Brain microvascular endothelial cell (primary cell): ENCODE measurements around the gene DGCR8.

Source experiments
- DNase-seq: peaks from one replicate; pipeline ENCODE4 v3.0.0-alpha.2; 2020
- H3K27ac ChIP-seq: fragments of 250-450 bp; sonication (Bioruptor Pico); 2 replicates; pipeline ENCODE4 v1.5.1; 2020; ENCODE audit warnings: mild to moderate bottlenecking, moderate library complexity
- H3K27me3 ChIP-seq: fragments of 250-450 bp; sonication (Bioruptor Pico); replicated peaks from 2 replicates; pipeline ENCODE4 v1.5.1; 2020; ENCODE audit warnings: mild to moderate bottlenecking
- H3K36me3 ChIP-seq: fragments of 250-450 bp; sonication (Bioruptor Pico); replicated peaks from 2 replicates; pipeline ENCODE4 v1.5.1; 2020; ENCODE audit warnings: mild to moderate bottlenecking
- H3K4me3 ChIP-seq: 2 replicates; pipeline ENCODE4 v1.5.1; 2011; ENCODE audit warnings: low read depth, mild to moderate bottlenecking, control low read depth, low read length, moderate library complexity
- in situ Hi-C: cut with HindIII; loops from 2 replicates; pipeline ENCODE4 v1.10.0; 2017; ENCODE audit warnings: low sequenced_read_pairs, low pct_ligation_motif_present
- TF ChIP-seq, protein P1 (sequence below): IDR thresholded peaks from 2 replicates; pipeline ENCODE4 v1.5.1; 2011; ENCODE audit warnings: low read depth, mild to moderate bottlenecking, moderate library complexity, low read length, control low read depth, inconsistent platforms; ENCODE audit errors: missing control alignments

The DGCR8 gene

GRCh38 chr22:20107471-20107901 lies 27.4 kb downstream of the DGCR8 start:
- no peak overlapping the region for H3K27ac ChIP-seq
- no peak for DNase-seq
- in situ Hi-C loops = no loop called here
- peaks cover 81% of the 10 kb centered on the region for H3K36me3 ChIP-seq
- H3K4me3 ChIP-seq = no peak overlapping the region
- H3K27me3 ChIP-seq = no peaks in the 10 kb centered on the region
- TF ChIP-seq, protein P1, sequence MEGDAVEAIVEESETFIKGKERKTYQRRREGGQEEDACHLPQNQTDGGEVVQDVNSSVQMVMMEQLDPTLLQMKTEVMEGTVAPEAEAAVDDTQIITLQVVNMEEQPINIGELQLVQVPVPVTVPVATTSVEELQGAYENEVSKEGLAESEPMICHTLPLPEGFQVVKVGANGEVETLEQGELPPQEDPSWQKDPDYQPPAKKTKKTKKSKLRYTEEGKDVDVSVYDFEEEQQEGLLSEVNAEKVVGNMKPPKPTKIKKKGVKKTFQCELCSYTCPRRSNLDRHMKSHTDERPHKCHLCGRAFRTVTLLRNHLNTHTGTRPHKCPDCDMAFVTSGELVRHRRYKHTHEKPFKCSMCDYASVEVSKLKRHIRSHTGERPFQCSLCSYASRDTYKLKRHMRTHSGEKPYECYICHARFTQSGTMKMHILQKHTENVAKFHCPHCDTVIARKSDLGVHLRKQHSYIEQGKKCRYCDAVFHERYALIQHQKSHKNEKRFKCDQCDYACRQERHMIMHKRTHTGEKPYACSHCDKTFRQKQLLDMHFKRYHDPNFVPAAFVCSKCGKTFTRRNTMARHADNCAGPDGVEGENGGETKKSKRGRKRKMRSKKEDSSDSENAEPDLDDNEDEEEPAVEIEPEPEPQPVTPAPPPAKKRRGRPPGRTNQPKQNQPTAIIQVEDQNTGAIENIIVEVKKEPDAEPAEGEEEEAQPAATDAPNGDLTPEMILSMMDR = no peak

DNA sequence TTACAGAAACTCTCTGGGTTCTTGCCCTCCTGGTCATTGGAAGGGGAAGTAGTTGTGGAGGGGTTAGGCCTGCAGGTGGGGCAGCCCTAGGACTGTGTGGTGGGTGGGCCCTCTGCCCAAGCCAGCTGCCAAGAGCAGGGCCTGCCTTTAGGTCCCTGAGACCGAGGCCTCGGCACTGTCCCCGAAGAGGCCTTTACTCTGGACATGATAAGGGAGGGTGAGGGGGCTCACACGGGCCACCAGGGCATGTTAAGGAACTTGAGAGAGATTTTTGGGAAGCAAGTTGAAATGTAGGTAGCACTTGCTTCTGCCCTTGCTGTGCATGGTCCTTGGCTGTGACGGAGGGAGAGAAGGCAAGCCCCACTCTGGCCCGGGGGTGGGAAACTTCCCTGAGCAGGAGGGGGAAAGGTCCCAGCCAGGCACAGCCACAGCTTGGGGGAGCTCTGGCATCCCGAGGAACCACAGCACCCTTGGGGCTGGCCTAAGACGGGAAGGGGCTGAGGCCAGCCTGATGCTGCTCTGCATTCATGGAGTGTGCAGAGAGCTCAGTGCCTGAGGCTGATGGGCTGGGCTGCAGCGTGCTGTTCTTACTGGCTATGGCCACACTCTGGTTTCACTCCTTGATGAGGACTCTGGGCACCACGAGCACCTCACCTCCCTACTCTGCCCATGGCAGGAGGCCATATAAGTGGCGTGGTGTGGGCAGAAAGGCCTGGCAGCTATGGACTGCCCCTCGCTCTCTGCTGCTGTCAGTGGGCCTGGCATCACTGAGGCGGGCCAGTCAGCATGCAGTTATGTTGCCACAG lies 28.1 kb downstream of the DGCR8 start:
- no peak overlapping the region for H3K4me3 ChIP-seq
- H3K27ac ChIP-seq = no peak overlapping the region
- TF ChIP-seq, protein P1 = no peak
- peaks cover 81% of the 10 kb centered on the region for H3K36me3 ChIP-seq
- in situ Hi-C loops = no loop called here
- no peak for DNase-seq
- no peaks in the 10 kb centered on the region for H3K27me3 ChIP-seq

DNA sequence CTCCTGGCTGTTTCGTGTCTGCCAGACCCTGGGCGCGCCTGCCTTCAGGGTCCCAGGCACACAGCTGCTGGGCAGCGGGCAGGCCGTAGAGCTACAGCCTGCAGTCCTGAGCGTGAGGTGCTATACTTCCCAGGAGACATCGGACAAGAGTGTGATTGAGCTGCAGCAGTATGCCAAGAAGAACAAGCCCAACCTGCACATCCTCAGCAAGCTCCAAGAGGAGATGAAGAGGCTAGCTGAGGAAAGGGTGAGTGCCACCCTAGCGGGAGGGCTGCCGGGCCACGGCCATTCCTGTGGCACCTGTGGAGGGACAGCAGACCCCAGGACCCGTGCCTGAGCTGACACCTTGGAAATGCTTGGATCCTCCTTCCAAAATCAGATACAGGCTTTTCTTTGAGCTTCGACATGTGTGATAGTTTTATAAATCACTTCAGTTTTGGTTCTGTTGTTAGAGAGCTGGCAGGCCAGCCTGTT lies 28.8 kb downstream of the DGCR8 start:
- Histone ChIP-seq H3K4me3 (no peak overlapping the region), H3K36me3 (peaks cover 85% of the 10 kb centered on the region), H3K27ac (no peak overlapping the region), H3K27me3 (no peaks in the 10 kb centered on the region)
- TF ChIP-seq, protein P1 = no peak
- no peak for DNase-seq
- in situ Hi-C loops = no loop called here

DNA sequence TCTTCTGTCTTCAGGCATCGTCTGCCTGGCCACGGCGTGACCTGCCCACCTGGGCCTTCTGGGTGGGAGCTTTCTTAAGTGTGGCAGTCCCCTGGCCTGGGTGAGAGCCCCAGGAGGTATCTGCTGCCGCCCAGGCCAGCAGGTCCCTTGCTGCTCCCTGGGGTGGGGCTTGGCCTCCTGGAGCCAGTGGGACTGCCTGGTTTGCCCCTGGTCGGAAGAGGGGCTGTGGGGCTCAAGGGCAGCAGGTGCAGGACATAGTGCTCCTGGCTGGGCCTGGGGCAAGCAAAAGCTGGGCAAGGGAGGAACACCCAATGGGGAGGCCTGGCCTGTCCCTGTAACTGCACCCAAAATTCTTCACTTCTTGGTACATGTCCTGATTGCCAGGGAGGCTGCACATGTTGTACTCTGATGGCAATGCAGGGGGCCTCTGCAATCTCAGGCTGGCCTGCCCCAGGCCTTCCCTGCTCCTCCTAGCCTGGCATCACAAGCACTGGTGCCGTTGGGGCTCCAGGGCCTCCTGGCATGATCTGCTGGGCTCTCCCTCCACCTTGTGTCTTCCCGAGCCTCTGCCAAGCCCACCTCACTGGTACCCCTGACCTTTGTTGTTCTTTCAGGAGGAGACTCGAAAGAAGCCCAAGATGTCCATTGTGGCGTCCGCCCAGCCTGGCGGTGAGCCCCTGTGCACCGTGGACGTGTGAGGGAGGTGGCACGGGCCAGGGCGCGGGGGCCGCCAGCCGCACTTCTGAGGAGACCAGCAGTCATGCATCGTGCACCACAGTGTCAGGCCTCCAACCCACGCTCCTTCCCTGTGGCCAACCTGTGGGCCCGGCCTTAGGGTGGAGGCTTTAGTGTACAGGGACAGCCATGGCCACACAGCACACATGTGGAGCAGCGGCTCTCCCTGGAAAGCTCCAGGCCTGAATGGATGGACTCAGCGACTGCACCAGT lies 29.6 kb downstream of the DGCR8 start:
- DNase-seq = no peak
- Histone ChIP-seq H3K27ac (no peak overlapping the region), H3K4me3 (no peak overlapping the region), H3K27me3 (no peaks in the 10 kb centered on the region), H3K36me3 (peaks cover 90% of the 10 kb centered on the region)
- in situ Hi-C loops = no loop called here
- TF ChIP-seq, protein P1 = no peak

DNA sequence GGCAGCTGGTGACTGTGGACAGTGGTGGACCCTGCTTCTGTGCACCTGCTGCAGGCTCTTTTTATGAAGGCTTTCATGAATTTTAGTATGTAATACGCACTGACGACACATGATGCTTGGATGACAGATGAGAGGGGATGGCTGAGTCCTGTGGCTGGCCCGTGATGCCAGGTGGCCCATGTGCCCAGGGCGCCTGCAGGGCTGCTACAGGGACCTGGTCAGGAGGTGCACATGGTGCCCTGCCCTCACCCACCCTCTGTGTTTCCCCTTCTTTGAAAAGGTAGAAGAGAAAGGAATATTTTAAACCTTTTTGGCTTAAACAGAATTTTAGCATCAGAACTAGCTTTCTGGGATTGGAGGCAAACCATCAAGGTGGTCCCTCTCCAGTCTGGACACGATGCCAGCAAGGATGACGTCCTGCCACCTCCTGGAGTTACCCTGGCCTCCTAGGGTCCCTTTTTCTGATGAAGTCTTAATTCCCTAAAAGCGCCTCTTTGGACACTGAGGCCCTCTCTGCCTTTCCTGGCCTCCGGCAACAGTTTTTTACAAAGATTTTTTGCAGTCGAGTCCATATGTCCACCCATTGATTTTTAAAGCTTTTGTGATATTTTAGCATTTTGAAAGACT lies 30.4 kb downstream of the DGCR8 start:
- Histone ChIP-seq H3K4me3 (no peak overlapping the region), H3K27me3 (no peaks in the 10 kb centered on the region), H3K36me3 (peaks cover 90% of the 10 kb centered on the region), H3K27ac (no peak overlapping the region)
- in situ Hi-C loops = no loop called here
- no peak for DNase-seq
- TF ChIP-seq, protein P1 = no peak
